Activated CD8-positive, alpha-beta memory T cell treated with anti-CD3 and anti-CD28 coated beads for 48 hours (primary cell): Measurements from ENCODE around the gene RFX2.
"Not testable (repeated sequence)": the region's sequence is repeated elsewhere in the genome, so short reads cannot be mapped to it uniquely, and the experiment has no call there.

Source experiments
- DNase-seq, 3 experiments: peaks; one replicate each; pipeline ENCODE4 v3.0.0-alpha.2; 2020; ENCODE audit warnings: low read depth in 2 of 3, low spot score in 2 of 3

The RFX2 gene

GRCh38 chr19:6017576-6017975 lies 92.7 kb downstream of the RFX2 start:
- DNase-seq, result no peak

GRCh38 chr19:6015841-6016545 lies 94.3 kb downstream of the RFX2 start:
- DNase-seq, result no peak

- DNase-seq, result no peak
Observed at GRCh38 chr19:6014551-6015135, 95.7 kb downstream of the RFX2 start.

GRCh38 chr19:6012426-6013170 lies 97.7 kb downstream of the RFX2 start:
- no peak for DNase-seq

GRCh38 chr19:6011794-6012193 lies 98.5 kb downstream of the RFX2 start:
- no peak for DNase-seq

GRCh38 chr19:6011206-6011605 lies 99.1 kb downstream of the RFX2 start:
- DNase-seq, result no peak

GRCh38 chr19:6010107-6010506 lies 100.2 kb downstream of the RFX2 start:
- no peak for DNase-seq

- no peak for DNase-seq
Observed at GRCh38 chr19:6007866-6008265, 102.4 kb downstream of the RFX2 start.

- no peak for DNase-seq
Observed at GRCh38 chr19:6006896-6007295, 103.4 kb downstream of the RFX2 start.

- not testable (repeated sequence) for DNase-seq
Observed at GRCh38 chr19:6006070-6006446, 104.2 kb downstream of the RFX2 start.

GRCh38 chr19:6005321-6006069 lies 104.8 kb downstream of the RFX2 start:
- DNase-seq, result no peak

- no peak for DNase-seq
Observed at GRCh38 chr19:6003976-6004375, 106.3 kb downstream of the RFX2 start.

GRCh38 chr19:6002591-6002990 lies 107.7 kb downstream of the RFX2 start:
- DNase-seq, result no peak

- DNase-seq, result no peak
Observed at GRCh38 chr19:6000228-6000847, 110.0 kb downstream of the RFX2 start.

- no peak for DNase-seq
Observed at GRCh38 chr19:5999693-6000092, 110.6 kb downstream of the RFX2 start.

GRCh38 chr19:5997371-5997770 lies 112.9 kb downstream of the RFX2 start:
- DNase-seq, result no peak

- DNase-seq, result no peak
Observed at GRCh38 chr19:5996623-5997320, 113.5 kb downstream of the RFX2 start.

GRCh38 chr19:5996102-5996501 lies 114.2 kb downstream of the RFX2 start:
- DNase-seq, result no peak

- no peak for DNase-seq
Observed at GRCh38 chr19:5995606-5996005, 114.7 kb downstream of the RFX2 start.

- no peak for DNase-seq
Observed at GRCh38 chr19:5994405-5995165, 115.7 kb downstream of the RFX2 start.
